HG02973 (cell line): ENCODE results near the gene ELOVL3.
"Not testable (repeated sequence)": the region's sequence is repeated elsewhere in the genome, so short reads cannot be mapped to it uniquely, and the experiment has no call there.

Source experiments
- ATAC-seq: cut with Tn5 transposase; IDR thresholded peaks from one replicate; pipeline ENCODE4 v1.9.1; 2021; ENCODE audit warnings: moderate library complexity; ENCODE audit not compliant: unreplicated experiment

Gene ELOVL3

DNA sequence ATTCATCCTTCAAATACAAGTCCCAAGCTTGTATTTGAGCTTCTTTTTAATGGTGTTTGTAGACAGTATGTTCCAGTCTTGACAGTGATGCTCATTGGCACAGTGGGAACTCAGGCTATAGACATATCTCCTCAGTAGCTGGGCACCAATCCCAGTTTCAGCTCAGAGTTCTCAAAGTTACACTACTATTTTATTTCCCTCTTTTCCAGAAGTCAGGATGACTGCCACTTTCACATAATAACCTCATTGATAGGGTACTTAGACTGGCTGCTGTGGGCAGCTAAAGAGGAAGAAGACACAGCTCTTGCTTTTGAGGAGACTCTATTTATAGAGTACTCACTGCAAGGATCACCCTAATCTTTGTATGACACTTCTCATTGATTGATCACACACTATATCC, 21.6 kb downstream of the ELOVL3 start:
- ATAC-seq, result no peak

GRCh38 chr10:102252508-102252907, 26.4 kb downstream of the ELOVL3 start:
- ATAC-seq, result not testable (repeated sequence)

DNA sequence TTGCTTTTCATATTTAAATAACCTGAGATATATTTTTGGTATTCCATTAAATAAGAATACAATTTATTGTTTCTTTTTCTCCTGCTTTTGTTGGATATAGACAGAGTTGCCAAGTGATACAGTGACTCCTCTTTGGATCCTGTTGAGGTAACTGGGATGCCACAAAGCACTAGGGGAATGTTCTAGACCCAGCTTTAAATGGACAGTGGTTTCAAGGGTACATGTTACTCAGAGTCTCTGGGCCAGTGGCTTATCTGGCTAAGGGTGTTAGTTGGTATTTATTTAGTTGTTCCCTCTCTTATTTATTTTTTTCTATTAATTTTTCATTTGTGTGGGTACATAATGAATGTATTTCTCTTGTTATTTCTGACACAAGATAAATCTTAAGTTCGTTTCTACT, 28.3 kb downstream of the ELOVL3 start:
- ATAC-seq, result no peak

GRCh38 chr10:102255404-102255803, 29.3 kb downstream of the ELOVL3 start:
- no peak for ATAC-seq

GRCh38 chr10:102261196-102261595, 35.1 kb downstream of the ELOVL3 start:
- ATAC-seq, result no peak

GRCh38 chr10:102261842-102262241, 35.7 kb downstream of the ELOVL3 start:
- no peak for ATAC-seq

- ATAC-seq, result no peak
Observed at GRCh38 chr10:102262744-102263370, 36.8 kb downstream of the ELOVL3 start.

DNA sequence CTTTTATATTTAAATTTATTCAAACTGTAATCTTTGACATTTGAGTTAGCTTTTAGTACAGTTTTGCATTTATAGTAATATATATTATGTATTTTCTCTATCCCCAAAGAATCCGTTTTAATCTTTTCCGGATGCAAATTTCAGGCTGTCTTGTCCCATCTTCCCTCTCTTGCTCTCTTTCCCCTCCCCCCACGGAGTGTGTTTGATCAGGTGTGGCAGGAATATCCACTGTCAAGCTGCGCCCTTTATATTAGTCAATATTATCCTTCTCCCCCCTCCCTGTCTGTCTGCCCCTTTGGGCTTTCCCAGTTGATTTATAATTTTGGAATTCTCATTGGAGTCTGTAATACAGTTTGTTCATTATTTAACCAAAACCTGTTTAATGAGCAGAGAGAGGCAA, 38.3 kb downstream of the ELOVL3 start:
- ATAC-seq, result no peak

GRCh38 chr10:102266670-102267069, 40.6 kb downstream of the ELOVL3 start:
- ATAC-seq, result no peak

DNA sequence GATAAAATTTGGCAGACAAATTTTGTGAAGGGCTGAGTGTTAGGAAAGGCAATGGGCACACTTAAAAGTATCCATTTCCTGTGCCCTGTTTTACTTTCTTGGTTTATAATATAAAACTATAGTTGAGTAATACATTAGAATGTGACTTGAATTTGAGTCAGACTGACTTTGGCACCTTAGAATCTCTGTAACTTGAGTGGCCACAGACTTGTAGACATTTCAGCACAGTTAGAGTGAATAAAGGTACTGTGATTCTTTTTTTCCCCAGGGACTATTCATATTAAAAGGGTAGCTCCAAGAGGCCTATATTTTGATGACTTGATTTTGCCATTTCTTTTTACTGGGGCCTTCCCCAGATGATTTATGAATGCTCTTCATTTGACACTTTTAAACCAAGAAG, 41.6 kb downstream of the ELOVL3 start:
- ATAC-seq, result no peak

DNA sequence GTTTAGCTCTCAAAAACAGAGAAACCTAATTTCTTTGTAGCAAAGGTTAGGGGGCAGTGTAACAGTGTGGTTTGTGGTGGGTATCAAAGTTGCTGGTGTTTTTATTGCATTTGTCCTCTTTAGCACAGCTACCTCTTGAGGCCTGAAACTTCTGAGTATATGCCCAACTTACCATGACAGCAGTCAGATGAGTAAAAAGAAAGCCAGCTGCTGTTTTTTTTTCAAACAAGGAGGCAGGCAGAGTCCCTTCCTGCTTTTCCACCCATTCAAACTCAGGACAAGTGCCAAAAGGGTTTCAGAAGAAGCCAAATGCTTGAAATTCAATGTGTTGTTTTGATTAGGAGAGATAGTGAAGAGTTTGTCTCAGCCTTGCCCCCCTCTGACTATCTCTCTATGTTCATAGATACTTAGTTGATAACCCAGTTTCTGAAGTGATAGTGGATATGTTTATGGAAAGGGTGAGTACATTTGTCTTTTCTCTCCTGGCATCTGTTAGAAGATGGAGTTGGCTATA, 42.3 kb downstream of the ELOVL3 start:
- ATAC-seq, result no peak

GRCh38 chr10:102269017-102269416, 42.9 kb downstream of the ELOVL3 start:
- ATAC-seq, result no peak

DNA sequence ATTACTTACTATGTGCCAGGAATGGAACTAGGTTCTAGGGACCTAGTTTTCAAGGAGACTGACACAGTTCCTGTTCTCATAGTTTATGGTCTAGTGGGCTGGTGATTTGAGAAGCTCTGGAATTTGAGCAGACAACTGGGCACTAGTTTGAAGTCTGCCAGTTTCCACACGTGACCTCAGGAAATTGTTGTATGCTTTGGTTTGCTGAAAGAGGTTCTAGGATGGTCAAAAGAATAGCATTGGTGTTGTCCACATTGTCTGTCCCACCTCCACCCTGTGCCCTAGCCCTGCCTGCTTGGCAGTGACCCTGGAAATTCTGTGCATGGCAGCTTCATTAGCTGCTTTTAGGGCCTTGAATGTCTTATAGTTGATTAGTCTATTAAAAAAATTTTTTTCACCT, 48.0 kb downstream of the ELOVL3 start:
- ATAC-seq, result no peak

- no peak for ATAC-seq
Observed at GRCh38 chr10:102275343-102275742, 49.2 kb downstream of the ELOVL3 start.

DNA sequence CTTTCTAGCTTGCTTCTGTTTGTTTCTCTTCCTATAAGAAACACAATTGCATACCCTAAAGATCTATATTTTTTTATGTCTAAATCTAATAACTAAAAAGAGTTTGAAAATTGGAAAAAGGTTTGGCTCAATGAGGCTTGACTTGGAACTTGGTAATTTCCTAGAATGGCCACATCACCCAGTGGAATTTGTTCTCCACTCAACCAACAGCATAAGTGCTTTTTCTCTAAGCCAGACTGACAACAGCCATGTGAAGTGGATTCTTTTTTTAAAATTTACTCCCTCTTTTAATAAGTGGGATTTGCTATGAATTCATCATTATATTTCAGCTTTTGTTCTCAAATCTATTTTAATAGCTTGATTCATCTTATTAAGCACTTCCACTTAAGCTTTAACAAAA, 53.0 kb downstream of the ELOVL3 start:
- no peak for ATAC-seq
